Renal pelvis (tissue), 12 donors: ENCODE data around the gene STIMATE. TPM values are rescaled to one million over a fixed set of nuclear protein-coding genes. Genes with fewer than 3 reads are reported as not detected.

Source experiments
- DNase-seq: peaks from one replicate; pipeline ENCODE4 v3.0.0-alpha.2; 2013
- long read RNA-seq, 16 experiments: transcript quantifications; one replicate each; lab custom pipeline, GENCODE V29; 2026
- polyA plus RNA-seq, 3 donors: library from polyadenylated mRNA; unstranded; fragments of 120-200 nt; gene quantifications; one replicate each; pipeline ENCODE4 v1.2.1, GENCODE V29; 2013; ENCODE audit not compliant: insufficient read length in 3 of 3

STIMATE gene
- polyA plus RNA-seq: 10 to 100 TPM; 15.9 to 17.9 (median 16.6) TPM
- long read RNA-seq, donor 1, full-length matches to known transcripts: 9 of 9 reads
- long read RNA-seq, donor 1, partial matches to known transcripts: 0 of 9 reads
- long read RNA-seq, donor 1, other reads (novel, unspliced or antisense): 0 of 9 reads
- long read RNA-seq, donor 2, full-length matches to known transcripts: 6 of 6 reads
- long read RNA-seq, donor 2, partial matches to known transcripts: 0 of 6 reads
- long read RNA-seq, donor 2, other reads (novel, unspliced or antisense): 0 of 6 reads
- long read RNA-seq, donor 3, full-length matches to known transcripts: 9 of 9 reads
- long read RNA-seq, donor 3, partial matches to known transcripts: 0 of 9 reads
- long read RNA-seq, donor 3, other reads (novel, unspliced or antisense): 0 of 9 reads
- long read RNA-seq, donor 4, full-length matches to known transcripts: 5 of 5 reads
- long read RNA-seq, donor 4, partial matches to known transcripts: 0 of 5 reads
- long read RNA-seq, donor 4, other reads (novel, unspliced or antisense): 0 of 5 reads
- long read RNA-seq, donor 5: 0 reads
- long read RNA-seq, donor 6, full-length matches to known transcripts: 8 of 8 reads
- long read RNA-seq, donor 6, partial matches to known transcripts: 0 of 8 reads
- long read RNA-seq, donor 6, other reads (novel, unspliced or antisense): 0 of 8 reads
- long read RNA-seq, donor 7, full-length matches to known transcripts: 8 of 8 reads
- long read RNA-seq, donor 7, partial matches to known transcripts: 0 of 8 reads
- long read RNA-seq, donor 7, other reads (novel, unspliced or antisense): 0 of 8 reads
- long read RNA-seq, donor 8, full-length matches to known transcripts: 1 of 1 reads
- long read RNA-seq, donor 8, partial matches to known transcripts: 0 of 1 reads
- long read RNA-seq, donor 8, other reads (novel, unspliced or antisense): 0 of 1 reads
- long read RNA-seq, donor 9, full-length matches to known transcripts: 3 of 3 reads
- long read RNA-seq, donor 9, partial matches to known transcripts: 0 of 3 reads
- long read RNA-seq, donor 9, other reads (novel, unspliced or antisense): 0 of 3 reads
- long read RNA-seq, donor 10, full-length matches to known transcripts: 10 of 10 reads
- long read RNA-seq, donor 10, partial matches to known transcripts: 0 of 10 reads
- long read RNA-seq, donor 10, other reads (novel, unspliced or antisense): 0 of 10 reads
- long read RNA-seq, donor 11, full-length matches to known transcripts: 2 of 2 reads
- long read RNA-seq, donor 11, partial matches to known transcripts: 0 of 2 reads
- long read RNA-seq, donor 11, other reads (novel, unspliced or antisense): 0 of 2 reads
- long read RNA-seq, donor 12, full-length matches to known transcripts: 9 of 9 reads
- long read RNA-seq, donor 12, partial matches to known transcripts: 0 of 9 reads
- long read RNA-seq, donor 12, other reads (novel, unspliced or antisense): 0 of 9 reads
- long read RNA-seq, donor 13, full-length matches to known transcripts: 4 of 4 reads
- long read RNA-seq, donor 13, partial matches to known transcripts: 0 of 4 reads
- long read RNA-seq, donor 13, other reads (novel, unspliced or antisense): 0 of 4 reads
- long read RNA-seq, donor 14: 0 reads
- long read RNA-seq, donor 15, full-length matches to known transcripts: 8 of 8 reads
- long read RNA-seq, donor 15, partial matches to known transcripts: 0 of 8 reads
- long read RNA-seq, donor 15, other reads (novel, unspliced or antisense): 0 of 8 reads
- long read RNA-seq, donor 16, full-length matches to known transcripts: 5 of 5 reads
- long read RNA-seq, donor 16, partial matches to known transcripts: 0 of 5 reads
- long read RNA-seq, donor 16, other reads (novel, unspliced or antisense): 0 of 5 reads

DNA sequence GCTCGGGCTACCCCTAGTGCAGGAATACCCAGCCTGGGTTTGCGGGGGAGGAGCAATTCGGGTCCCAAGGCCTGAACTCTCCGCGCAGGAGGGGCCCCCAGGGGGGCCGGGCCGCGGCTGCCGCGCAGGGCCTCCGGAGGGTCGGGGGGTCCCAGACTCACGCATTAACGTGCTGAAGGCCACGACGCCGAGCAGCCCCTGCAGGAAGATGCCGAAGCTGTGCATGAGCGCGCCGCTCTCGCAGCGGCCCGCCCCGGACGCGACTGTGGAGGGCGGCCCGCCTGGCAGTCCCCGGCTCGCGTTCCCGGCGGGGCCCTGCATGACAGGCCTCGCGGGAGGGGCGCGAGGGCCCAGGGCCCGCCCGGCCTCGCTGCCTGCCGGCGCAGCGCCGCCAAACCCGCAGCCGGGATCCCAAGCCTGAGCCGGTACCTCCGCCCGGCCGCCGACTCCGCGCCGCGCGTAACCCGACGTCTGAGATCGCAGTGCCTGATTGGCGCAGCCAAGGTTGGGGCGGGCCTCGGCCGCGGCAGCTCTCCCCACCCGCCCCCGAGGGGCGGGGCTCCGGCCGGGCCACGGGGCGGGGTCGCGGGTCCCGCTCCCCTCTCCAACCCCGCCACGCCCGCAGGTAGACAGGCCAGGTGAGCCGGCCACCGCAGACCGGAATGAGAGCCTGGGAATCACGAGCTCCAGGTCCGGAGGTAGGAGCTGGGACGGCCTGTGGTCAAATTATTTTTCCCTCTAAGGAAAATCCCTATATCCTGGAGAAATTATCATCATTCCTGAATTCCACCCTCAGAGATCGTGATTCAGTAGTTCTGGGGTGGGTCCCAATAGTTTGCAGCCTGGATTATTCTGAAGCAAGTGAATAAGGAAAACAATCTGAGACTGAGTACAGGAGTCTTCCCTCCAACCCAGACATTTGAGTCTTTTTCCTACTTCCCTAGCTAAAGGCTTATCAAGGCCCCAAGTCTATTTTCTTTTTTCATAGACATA, at the start of gene STIMATE:
TSS of gene STIMATE (minus strand) at position 419 of the 993 bp plus-strand sequence. CDS start at position 321, 98 bp downstream.
- peak; percentile 73 for DNase-seq

DNA sequence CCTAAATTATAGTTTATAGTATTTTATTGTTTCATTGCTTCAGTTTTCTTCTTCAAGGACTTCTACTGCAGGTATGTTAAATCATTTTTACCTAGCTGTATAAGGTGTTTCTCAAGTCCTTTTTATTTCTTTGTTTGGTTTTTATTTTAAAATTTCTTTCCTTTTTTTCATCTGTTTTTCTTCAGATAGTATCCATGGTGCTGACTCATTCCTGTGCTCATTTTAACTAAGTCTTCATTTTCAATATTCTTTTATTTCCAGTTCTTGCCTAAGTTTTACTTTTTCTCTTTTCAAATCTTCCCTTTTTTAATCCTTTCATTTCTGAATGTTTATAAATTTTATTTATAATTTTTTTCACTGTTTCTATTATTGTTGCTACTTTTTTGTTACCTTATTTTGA, 42.3 kb upstream of the STIMATE start:
- no peak for DNase-seq

GRCh38 chr3:52934630-52935530, 37.5 kb upstream of the STIMATE start:
- peak; percentile 31 for DNase-seq

GRCh38 chr3:52931889-52932288, 34.5 kb upstream of the STIMATE start:
- DNase-seq: no peak

GRCh38 chr3:52931328-52931727, 34.0 kb upstream of the STIMATE start:
- DNase-seq: no peak

DNA sequence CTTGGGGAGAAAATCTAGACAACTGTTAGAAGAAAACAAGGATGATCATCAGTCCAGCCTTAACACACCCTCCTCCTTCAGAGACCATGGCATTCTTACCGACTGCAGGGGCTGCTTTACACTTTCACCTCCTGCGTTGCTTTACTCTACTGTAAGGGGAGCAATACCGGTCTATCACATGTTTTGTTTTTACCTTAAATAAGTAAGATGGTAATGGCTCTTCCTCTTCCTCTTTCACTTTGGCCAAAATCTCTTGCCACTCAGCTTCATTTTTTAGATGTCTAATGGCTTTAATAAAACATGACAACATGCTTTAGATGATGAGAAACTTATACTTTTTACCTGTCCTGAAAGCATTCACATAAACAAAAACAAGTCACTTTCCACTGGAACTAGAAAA, 33.4 kb upstream of the STIMATE start:
- DNase-seq: no peak

DNA sequence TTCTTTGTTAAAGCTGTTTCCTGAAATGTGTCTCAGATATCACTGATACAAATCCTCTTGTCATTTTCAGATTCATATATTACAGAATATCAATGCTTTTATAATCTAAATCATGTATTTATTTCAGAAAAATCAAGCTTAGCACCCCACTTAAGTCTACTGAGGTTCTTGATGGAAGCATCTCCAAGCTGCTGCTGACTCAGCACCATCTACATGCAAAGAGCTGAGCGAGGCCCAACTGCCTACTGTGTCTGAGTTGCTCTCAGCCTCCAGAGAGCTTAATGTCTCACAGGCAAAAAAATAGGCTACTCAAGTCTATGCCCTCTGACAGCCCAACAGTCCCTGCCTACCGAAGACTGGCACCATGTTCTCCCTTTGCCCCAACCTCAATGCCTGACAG, 29.2 kb upstream of the STIMATE start:
- DNase-seq: no peak

DNA sequence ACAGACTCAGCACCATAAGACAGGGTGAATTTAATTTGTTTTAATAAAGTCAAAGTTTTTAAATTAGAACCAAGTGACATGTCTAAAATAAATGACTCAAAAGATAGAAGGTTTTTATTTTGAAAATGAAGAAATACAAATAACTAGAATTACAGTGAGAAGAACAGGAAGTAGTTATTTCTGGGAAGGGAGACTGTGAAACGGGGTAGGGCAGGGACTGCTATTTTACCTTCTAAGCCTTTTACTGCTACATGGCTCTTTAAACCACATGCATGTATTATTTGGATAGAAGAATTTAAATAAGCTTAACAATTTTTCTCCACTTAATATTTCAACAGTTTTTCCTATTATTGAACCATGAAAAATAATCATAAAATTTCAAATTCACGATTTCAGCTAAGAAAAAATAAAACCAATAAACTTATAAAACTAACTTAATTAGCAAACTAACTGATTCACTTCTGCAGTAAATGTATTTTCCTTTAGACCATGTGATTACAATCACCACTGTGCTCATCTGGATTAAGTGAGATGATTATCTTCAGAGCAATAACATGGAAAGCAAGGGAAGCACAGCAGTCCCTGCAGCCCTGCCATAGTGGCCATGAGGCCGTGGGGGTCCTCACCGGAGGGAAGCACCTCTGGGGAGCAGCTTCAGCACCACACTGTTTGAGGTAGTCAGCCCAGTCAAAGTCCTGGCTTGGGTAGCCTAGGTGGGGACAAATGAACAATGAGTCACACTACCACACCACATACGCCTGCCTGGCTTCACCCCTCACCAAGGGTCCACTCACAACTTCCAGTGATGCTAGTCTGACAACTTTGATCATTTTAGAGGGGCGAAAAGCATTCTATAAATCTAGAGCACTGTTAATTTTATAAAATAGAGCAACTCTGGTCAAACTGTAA, 28.3 kb upstream of the STIMATE start:
- DNase-seq: no peak

DNA sequence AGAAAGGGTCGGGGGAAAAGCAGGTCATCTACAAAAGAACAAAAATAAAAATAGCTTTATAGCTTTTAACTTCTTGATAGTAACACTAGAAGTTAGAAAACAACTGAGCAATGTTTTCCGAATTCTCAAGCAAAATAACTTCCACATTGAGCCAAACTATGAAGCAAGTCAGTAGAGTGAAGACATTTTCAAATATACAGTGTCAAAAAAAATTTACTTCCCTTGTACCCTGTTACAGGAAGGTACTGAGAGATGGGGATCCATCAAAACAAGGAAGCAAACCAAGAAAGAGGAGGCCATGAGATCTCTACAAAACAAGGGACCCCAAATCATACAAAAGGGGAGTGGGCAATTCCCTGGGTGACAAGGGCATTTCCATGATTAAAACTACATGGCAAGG, 26.6 kb upstream of the STIMATE start:
- DNase-seq: no peak

DNA sequence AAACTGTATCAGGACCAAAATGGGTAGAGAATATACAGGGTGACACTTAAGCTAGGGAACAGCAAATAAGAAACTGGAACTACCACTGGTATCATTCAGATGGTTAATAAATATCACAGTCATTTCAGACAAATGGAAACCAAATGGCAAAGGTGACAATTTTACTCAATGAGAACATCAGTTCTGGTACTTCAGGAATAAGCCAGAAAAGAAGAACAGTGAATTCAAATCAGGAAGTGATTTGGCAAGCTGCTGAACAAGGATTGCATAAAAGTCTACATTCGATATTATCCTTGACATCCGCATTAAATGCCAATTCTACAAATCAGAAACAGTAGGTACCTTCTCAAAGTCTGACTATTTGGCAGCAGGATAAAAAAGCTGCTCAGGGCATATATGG, 23.5 kb upstream of the STIMATE start:
- DNase-seq: no peak

DNA sequence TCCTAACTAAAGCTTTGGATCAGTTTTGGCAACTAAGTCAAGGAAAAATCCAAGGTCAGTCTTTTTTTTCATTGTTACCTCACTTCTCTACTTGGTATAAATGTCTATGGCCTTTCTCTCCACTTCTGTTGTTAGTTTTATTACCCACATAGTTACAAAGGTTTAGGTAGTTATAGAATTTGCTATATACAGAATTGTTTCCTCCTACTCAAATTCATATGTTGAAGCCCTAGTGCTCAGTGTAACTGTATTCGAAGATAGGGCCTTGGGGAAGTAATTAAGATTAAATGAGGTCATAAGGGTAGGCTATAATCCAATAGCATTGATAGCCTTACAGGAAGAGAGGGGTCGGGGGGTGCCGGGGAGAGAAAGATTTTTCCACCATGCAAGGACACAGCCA, 19.7 kb upstream of the STIMATE start:
- DNase-seq: no peak

- DNase-seq: no peak
Observed at GRCh38 chr3:52915294-52915693, 17.9 kb upstream of the STIMATE start.

- no peak for DNase-seq
Observed at GRCh38 chr3:52912885-52913731, 15.8 kb upstream of the STIMATE start.

DNA sequence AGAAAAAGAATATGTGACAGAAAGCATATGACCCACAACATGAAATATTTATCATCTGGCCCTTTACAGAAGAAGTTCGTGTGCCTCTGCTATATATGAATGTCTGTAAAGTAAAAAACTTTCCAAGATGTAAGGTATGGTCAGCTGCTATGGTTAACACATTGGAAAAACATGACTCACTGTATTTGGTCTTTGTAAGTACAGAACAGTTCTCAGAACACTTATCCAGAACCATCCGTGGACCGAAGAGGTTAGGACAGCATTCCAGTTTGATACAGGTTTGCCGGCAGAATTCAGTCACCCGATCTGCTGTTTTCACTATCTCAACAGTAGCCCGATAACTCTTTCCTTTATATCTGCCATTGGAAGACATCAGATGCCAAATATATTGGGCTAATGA, 13.5 kb upstream of the STIMATE start:
- DNase-seq: no peak

DNA sequence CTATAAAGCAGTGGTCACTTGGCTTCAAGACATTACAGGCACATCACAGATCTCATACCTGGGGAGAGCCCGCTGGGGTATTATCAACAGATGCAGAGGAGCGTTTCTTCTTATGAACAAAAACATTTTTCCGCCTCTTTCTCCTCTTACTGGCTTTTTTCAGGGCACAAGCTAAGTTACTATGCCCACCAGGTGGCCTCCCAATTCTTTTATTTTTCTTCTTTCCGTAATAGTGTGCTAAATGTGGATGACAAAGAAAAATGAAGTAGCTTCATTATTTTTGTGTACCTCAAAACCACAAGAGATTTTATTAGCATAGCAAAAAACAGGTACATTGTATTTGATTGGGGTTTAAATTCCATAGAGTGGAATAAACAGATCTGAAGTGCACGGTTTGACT, 10.1 kb upstream of the STIMATE start:
- no peak for DNase-seq

GRCh38 chr3:52904552-52904951, 7.2 kb upstream of the STIMATE start:
- no peak for DNase-seq
